ENCODE results near the gene GPAT3.

Gene GPAT3

GRCh38 chr4:83629945-83630721 lies 94.2 kb downstream of the GPAT3 start:
- H3K27ac ChIP-seq, result no peak overlapping the region

DNA sequence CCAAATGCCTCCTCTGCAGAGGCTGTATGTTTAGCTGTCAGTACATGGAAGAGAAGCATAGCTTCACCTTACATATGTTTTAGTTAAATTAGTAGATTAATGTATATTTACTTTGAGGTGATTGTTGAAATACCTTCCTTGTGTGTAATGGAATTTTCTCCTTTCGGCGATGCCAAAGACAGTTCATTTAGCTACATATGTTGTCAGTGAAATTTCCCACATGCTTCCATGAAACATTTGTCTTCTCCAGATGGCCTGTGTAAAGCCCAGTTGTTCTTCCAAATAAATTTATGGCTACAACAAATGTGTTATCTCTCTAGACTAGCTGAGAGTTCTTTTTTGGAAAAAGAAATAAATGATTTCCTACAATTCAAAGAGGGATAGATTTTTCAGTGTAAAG lies 95.2 kb downstream of the GPAT3 start:
- no peak overlapping the region for H3K27ac ChIP-seq

More at GRCh38 chr4:83629945-83630721, 94.2 kb downstream of the GPAT3 start:
- no peak overlapping the region for H3K4me3 ChIP-seq

DNA sequence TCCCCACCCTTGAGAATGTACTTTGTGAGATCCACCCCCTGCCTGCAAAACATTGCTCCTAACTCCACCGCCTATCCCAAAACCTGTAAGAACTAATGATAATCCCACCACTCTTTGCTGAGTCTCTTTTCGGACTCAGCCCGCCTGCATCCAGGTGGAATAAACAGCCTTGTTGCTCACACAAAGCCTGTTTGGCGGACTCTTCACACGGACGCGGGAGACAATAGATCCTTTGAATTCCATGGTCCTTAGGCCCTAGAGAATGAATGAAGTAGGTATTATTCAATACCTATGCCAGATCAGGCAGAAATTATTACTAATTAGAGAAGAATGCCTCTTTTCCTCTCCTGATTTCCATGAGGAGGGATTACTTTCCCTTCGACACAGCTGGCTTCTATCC lies 101.0 kb downstream of the GPAT3 start:
- Histone ChIP-seq H3K4me3 (no peak overlapping the region), H3K27ac (no peak overlapping the region)

More for the DNA sequence above, 95.2 kb downstream of the GPAT3 start:
- H3K4me3 ChIP-seq, result no peak overlapping the region

GRCh38 chr4:83639849-83640493 lies 104.1 kb downstream of the GPAT3 start:
- H3K4me3 ChIP-seq, result no peak overlapping the region
- no peak overlapping the region for H3K27ac ChIP-seq

- Histone ChIP-seq H3K27ac (no peak overlapping the region), H3K4me3 (no peak overlapping the region)
These were observed 107.1 kb downstream of the GPAT3 start for GRCh38 chr4:83643036-83643435.

DNA sequence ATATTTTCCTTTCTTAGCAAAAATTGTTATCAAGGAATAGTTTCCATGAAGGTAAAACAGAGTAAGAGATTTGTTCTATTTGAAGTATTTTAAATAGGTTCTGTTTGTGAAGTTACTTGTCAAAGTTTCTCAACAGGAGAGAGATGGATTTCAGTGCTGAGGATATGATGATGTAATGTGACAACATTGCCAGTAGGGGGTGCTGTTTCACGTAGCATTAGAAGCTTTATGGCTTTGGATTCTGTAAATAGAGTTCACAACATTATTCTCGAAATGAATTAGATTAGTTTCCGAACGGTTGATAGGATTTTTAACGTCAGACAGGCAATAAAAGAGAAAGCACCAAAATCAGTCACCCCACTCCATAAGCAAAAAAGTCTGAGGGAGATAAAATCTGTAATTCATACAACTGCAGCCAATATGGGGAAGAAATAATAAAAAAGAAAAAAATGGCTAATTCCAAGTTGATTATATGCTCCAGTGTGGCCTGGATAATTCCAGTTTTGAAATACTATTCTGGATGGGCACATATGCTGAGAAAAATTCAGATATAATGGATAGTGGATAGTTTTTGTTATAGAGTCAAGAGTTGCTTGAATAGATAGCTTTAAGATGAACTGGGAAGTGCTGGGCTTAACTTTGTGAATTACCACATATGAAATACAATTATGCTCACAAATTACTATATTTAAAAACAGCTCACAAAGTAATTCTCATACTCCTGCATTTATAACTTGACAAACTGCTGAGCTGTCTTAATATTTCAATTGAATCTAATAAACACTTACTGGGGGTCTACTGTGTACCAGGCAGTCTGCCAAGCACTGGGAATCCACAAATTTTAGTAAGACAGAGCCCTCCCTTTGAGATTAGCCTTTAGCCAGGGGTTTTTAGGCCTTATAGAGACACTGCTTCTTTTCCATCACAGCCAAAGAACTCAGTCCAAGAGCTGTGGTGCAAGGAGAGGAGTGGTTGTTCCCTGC lies 109.1 kb downstream of the GPAT3 start:
- no peak overlapping the region for H3K27ac ChIP-seq

DNA sequence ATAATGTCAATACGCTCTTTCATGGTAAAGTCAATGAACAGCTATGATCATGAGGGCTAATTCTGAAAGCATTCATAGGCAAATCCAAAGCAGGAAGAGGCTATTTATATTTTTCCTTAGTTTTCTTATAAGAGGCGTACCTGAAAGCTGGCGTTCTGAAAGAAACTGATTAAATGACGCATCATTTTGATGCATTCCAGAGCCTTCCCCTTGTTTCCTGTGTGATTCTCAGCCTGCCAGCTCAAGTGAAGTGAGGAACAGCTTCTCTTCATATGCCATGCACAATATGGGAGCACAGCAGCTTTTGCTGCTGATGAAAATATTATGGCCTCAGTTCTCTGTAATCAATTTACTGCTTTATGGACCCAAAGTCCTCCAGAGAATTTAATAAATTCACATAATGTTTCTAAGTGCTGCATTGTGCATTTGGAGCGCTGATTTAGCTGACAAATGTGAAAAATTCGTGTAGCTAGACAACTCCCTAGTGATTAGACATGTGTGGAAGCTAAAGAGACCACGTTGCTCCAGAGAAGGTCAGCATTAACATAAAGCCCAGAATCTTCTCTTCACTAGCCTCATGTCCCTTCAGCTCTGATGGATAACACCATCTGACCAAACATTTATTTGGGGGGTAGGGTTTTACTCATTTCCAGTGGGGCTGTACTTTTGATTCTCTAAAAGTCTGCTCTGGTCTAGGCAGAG lies 110.8 kb downstream of the GPAT3 start:
- H3K4me3 ChIP-seq, result no peak overlapping the region
- H3K27ac ChIP-seq, result no peak overlapping the region

More for the DNA sequence above, 109.1 kb downstream of the GPAT3 start:
- H3K4me3 ChIP-seq, result no peak overlapping the region

- Histone ChIP-seq H3K4me3 (no peak overlapping the region), H3K27ac (no peak overlapping the region)
These were observed 115.9 kb downstream of the GPAT3 start for GRCh38 chr4:83651846-83652245.

All from skin epidermis (tissue), 12 donors.